ENCODE measurements around the gene GHITM.

- TF ChIP-seq, protein P1, sequence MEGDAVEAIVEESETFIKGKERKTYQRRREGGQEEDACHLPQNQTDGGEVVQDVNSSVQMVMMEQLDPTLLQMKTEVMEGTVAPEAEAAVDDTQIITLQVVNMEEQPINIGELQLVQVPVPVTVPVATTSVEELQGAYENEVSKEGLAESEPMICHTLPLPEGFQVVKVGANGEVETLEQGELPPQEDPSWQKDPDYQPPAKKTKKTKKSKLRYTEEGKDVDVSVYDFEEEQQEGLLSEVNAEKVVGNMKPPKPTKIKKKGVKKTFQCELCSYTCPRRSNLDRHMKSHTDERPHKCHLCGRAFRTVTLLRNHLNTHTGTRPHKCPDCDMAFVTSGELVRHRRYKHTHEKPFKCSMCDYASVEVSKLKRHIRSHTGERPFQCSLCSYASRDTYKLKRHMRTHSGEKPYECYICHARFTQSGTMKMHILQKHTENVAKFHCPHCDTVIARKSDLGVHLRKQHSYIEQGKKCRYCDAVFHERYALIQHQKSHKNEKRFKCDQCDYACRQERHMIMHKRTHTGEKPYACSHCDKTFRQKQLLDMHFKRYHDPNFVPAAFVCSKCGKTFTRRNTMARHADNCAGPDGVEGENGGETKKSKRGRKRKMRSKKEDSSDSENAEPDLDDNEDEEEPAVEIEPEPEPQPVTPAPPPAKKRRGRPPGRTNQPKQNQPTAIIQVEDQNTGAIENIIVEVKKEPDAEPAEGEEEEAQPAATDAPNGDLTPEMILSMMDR (IDR thresholded peaks at IDR 0.05): no peak
- no peak for TF ChIP-seq ZFX (IDR thresholded peaks at IDR 0.05; ENCODE audit: borderline replicate concordance)
These were observed 56.8 kb downstream of the GHITM start for GRCh38 chr10:84196083-84196482.

All from 22Rv1 (cell line).